SK-N-MC (cell line): ENCODE results near the gene ANKRD40CL.

Source experiments
- DNase-seq: peaks from one replicate; pipeline ENCODE4 v3.0.0-alpha.2; 2011; ENCODE audit warnings: low read depth, low spot score
- H3K27ac ChIP-seq: fragments of 200-600 bp; sonication (generic); 2 replicates; pipeline ENCODE4 v1.5.1; 2016; ENCODE audit warnings: mixed run types
- H3K36me3 ChIP-seq: fragments of 200-600 bp; sonication (generic); 2 replicates; pipeline ENCODE4 v1.6.1; 2017; ENCODE audit warnings: antibody characterized with exemption, low read length, mixed read lengths; ENCODE audit not compliant: insufficient read depth
- H3K4me3 ChIP-seq: fragments of 200-600 bp; sonication (generic); 2 replicates; pipeline ENCODE4 v1.5.1; 2016
- H3K9ac ChIP-seq: fragments of 200-600 bp; sonication (generic); 2 replicates; pipeline ENCODE4 v1.8.0; 2017; ENCODE audit warnings: mixed run types, mixed read lengths; ENCODE audit not compliant: insufficient read length
- H3K9me3 ChIP-seq: fragments of 200-600 bp; sonication (generic); 2 replicates; pipeline ENCODE4 v1.6.1; 2017; ENCODE audit warnings: low read depth, mild to moderate bottlenecking, antibody characterized with exemption, low read length, moderate library complexity, mixed read lengths
- EZH2 ChIP-seq: fragments of 200-600 bp; sonication (generic); IDR thresholded peaks from one replicate; pipeline ENCODE4 v1.6.1; 2017; ENCODE audit warnings: antibody characterized with exemption
- FOXP2 ChIP-seq: optimal IDR thresholded peaks from 2 replicates; pipeline ENCODE3; 2011; ENCODE audit warnings: mild to moderate bottlenecking, moderate library complexity; ENCODE audit not compliant: insufficient read depth; ENCODE audit errors: extremely low read length, control extremely low read depth
- POLR2AphosphoS5 ChIP-seq: IDR thresholded peaks from 2 replicates; pipeline ENCODE4 v1.6.1; 2012; ENCODE audit warnings: mild to moderate bottlenecking, low read depth, low read length, borderline replicate concordance

The ANKRD40CL gene

DNA sequence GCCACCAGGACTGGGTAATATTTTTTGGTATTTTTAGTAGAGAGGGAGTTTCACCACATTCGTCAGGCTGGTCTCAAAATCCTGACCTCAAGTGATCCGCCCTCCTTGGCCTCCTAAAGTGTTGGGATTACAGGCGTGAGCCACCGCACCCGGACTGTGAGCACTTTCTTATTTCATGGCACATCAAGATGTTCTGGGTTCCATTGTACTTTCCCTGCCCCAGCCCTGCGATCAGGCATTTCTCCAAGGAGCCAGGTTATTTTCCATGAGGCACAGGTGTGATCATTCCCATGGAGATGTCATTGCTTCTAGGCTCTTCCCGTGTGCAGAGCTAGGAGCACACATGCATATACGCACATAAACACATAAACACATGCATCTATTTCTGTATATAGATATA is 2.6 kb upstream of the ANKRD40CL start:
- DNase-seq = no peak
- no peaks in the 10 kb centered on the region for H3K36me3 ChIP-seq
- TF ChIP-seq POLR2AphosphoS5 = no peak
- no peak for TF ChIP-seq EZH2
- TF ChIP-seq FOXP2 = no peak
- no peak overlapping the region for H3K27ac ChIP-seq
- H3K4me3 ChIP-seq = no peak overlapping the region
- no peaks in the 10 kb centered on the region for H3K9me3 ChIP-seq
- H3K9ac ChIP-seq = no peak overlapping the region

DNA sequence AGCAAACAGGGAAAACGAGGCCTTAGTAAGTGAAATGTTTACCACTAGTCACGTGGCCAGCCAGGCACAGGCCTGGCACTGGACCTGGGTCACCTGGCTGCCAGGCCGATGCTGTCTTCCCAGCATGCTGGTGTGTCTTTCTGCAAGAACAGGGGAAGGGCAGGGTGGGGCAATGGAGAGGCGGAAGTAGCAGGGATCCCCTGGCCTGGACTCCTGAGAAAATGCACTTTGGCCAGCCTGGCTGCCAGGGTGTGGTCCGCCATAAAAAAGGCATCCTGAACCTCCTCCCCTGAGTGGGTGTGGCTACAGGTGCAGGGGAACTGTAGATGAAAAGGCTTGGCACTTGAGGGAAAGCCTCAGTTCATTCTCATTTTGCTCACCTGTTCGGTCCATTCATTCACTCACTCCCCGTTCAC is 1.0 kb upstream of the ANKRD40CL start:
- H3K27ac ChIP-seq = no peak overlapping the region
- DNase-seq = no peak
- H3K4me3 ChIP-seq = no peak overlapping the region
- H3K9me3 ChIP-seq = no peaks in the 10 kb centered on the region
- H3K9ac ChIP-seq = no peak overlapping the region
- no peaks in the 10 kb centered on the region for H3K36me3 ChIP-seq
- TF ChIP-seq EZH2 = no peak
- no peak for TF ChIP-seq FOXP2
- no peak for TF ChIP-seq POLR2AphosphoS5

DNA sequence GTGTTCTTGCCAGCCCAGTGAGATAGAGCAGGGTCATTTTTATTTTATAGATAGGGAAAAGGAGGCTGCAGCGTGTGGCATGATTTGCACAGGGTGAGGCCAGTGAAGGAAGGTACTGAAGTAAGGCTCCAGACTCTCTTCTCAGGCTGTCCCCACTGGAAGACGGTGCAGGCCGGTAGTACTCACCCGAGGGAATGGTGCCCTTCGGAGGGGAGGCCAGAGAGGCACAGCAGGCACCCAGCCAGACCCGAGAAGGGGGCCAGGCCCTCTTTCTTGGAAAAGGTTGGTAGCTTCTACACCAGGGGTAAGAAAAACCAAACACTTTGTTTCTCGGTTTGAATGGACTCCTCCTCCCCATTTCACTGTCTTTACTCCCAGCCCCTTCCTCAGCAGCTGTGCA is 288 bp downstream of the ANKRD40CL start:
- DNase-seq = no peak
- Histone ChIP-seq H3K9me3 (no peaks in the 10 kb centered on the region), H3K9ac (no peak overlapping the region), H3K36me3 (no peaks in the 10 kb centered on the region), H3K4me3 (no peak overlapping the region), H3K27ac (no peak overlapping the region)
- TF ChIP-seq POLR2AphosphoS5 = no peak
- no peak for TF ChIP-seq EZH2
- no peak for TF ChIP-seq FOXP2

DNA sequence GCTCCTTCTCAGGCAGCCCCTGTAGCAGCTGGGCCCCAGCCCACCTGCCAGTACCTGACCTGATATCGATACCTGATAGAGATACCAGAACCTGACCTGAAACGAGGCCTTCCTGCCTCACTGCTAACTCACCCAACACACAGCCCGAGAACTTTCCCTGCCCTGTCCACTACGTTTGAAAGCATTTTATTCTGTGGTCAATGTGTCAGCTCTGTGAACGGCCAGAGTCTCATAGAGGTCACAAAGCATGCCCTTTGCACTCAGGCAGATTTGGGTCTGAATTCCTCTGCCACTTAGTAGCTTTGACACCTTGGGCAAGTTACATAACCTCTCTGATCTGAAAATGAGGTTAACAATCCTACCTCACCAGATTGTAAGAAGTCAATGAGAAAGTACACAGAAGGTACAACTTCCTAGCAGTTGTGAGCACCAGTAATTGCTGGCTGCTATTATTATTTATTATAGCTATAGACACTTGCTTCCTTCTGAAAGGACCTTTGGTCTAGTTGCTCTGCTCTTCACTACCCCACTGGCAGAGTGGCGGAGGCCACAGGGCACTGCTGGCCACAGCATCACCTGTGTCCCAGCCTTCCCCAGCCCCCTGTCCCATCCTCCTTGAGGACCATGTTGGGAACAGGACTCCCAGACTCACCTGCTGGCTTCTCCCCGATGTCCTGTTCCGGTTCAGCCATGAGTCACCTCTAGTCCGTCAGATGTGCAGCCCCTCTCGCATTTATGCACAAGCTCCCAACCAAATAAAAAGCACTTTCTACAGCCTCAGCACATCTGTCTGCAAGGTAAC is 895 bp downstream of the ANKRD40CL start:
- no peak overlapping the region for H3K9ac ChIP-seq
- DNase-seq = no peak
- H3K36me3 ChIP-seq = no peaks in the 10 kb centered on the region
- no peak overlapping the region for H3K27ac ChIP-seq
- no peaks in the 10 kb centered on the region for H3K9me3 ChIP-seq
- H3K4me3 ChIP-seq = no peak overlapping the region
- no peak for TF ChIP-seq FOXP2
- TF ChIP-seq EZH2 = no peak
- no peak for TF ChIP-seq POLR2AphosphoS5

DNA sequence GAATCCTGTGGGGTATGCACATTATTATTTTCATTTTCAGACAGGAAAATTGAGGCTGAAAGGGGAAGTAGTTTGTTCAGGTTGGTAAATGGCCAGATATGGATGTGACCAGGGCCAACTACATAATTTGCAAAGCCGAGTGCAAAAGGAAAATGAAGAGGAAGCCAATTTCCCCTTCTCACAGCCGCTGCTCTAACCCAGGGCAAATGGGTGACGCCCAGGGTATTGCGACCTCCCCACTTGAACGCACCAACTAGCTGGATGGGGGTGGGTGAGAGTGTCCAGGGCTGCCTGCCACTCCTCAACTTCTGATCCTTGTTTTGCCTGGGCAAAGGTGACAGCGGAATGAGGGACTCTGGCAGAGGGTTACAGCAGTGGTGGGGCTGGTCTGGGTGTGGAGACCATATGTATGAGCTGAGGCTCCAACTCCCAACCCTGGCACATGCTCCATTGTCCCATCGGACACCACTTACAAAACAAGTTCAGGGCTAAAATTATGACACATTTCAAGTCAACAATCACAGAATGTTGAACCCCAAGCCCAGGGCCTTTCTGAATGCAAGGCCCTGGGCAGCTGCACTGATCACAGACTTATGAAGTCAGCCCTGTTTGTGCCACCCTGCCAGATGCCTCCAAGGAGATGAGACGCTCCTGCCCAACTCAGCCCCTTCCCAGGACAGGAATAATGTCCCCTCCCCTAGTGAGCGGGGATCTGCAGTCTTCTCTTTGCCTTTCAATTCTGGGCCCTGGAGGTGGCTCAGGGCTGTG is 1.7 kb downstream of the ANKRD40CL start:
- H3K9ac ChIP-seq = no peak overlapping the region
- no peak overlapping the region for H3K4me3 ChIP-seq
- H3K9me3 ChIP-seq = no peaks in the 10 kb centered on the region
- TF ChIP-seq FOXP2 = no peak
- no peak for TF ChIP-seq POLR2AphosphoS5
- no peak for TF ChIP-seq EZH2
- no peaks in the 10 kb centered on the region for H3K36me3 ChIP-seq
- DNase-seq = no peak
- no peak overlapping the region for H3K27ac ChIP-seq

DNA sequence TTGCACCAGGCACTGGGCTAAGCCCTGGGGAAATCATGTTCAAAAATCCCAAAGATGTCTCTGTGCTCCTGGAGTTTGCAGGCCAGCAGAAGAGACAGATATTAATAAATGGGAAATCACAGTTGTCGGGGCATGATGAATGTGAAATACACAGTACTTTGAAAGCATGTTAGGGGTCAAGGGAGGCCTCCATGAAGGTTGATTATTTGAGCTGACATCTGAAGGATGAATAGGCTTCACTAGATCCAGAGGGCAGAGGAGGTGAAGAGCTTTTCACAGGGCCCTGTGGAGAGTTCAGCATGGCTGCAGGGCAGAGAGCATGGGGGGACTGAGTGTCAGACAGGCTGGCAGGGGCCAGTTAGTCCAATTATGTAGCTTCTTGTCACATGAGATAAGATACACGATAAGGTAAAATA is 2.6 kb downstream of the ANKRD40CL start:
- Histone ChIP-seq H3K9ac (peak overlapping the region; percentile 43), H3K9me3 (no peaks in the 10 kb centered on the region), H3K4me3 (peak overlapping the region; percentile 30; the same call in 1 of the 2 replicates), H3K36me3 (no peaks in the 10 kb centered on the region), H3K27ac (peak overlapping the region; percentile 83)
- TF ChIP-seq FOXP2 (no peak), EZH2 (no peak), POLR2AphosphoS5 (no peak)
- no peak for DNase-seq

DNA sequence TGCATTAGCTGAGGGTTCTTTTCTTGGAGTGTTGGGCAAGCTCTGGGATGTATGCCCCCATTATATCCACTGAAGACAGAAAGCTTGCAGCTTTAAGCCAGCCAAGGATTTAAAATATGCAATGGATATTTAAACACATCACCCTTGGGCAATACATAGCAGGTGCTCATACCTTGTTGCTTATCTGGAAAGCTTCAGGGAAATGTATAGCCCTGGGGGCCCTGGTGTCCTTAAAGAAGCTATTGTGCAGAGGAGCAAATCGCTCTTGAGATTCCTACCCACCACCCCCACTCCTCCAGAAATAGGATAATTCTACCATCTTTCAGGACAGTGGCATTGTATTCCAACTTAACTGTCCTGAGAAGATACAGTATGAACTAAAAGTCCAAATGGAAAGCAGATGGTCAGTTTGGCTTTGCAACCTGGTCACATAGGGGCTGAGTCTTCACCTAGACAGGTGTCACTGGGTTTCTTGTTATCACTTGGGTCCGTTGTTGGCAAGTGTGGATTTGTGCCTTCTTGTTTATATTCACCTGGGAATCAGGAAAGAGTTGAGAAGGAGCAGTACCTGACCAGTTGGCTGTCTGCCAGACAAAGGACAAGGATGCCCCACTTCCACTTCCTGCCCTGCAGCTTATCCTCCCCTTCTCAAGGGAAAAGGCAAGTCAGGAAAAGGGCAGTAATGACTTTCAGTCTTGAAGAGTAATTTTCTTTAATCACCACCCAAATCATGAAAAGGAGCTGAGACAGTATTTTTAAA is 3.4 kb downstream of the ANKRD40CL start:
- TF ChIP-seq EZH2 = no peak
- TF ChIP-seq FOXP2 = no peak
- TF ChIP-seq POLR2AphosphoS5 = no peak
- Histone ChIP-seq H3K4me3 (no peak overlapping the region), H3K36me3 (no peaks in the 10 kb centered on the region), H3K9me3 (no peaks in the 10 kb centered on the region), H3K27ac (peak overlapping the region; percentile 83), H3K9ac (peak overlapping the region; percentile 43)
- DNase-seq = no peak

DNA sequence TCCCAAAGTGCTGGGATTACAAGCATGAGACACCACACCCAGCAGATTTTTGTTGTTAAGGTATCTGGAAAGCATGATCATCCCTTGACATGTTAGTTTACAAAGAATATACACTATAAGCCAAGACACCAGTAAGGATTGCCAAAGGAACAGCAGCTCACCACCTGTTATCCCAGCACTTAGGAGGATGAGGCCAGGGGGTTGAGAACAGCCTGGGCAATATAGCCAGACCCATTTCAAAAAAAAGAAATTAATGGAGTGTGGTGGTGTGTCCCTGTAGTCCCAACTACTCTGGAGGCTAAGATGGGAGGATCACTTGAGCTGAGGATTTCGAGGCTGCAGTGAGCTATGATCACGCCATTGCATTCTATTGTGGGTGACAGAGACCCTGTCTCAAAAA is 5.1 kb downstream of the ANKRD40CL start:
- TF ChIP-seq POLR2AphosphoS5 (no peak), EZH2 (no peak), FOXP2 (no peak)
- Histone ChIP-seq H3K9me3 (no peaks in the 10 kb centered on the region), H3K36me3 (no peaks in the 10 kb centered on the region), H3K9ac (no peak overlapping the region), H3K27ac (no peak overlapping the region), H3K4me3 (no peak overlapping the region)
- DNase-seq = no peak
